OCI-LY7 (cell line): Measurements from ENCODE around the gene SRCIN1.

ENCODE experiments used
- CTCF ChIP-seq: fragments of 200-600 bp; sonication (generic); conservative IDR thresholded peaks from 2 replicates; pipeline ENCODE4 v1.5.1; 2014; ENCODE audit warnings: mild to moderate bottlenecking, antibody characterized with exemption, low read length, moderate library complexity, mixed read lengths
- EZH2phosphoT487 ChIP-seq: fragments of 200-600 bp; sonication (generic); IDR thresholded peaks from 2 replicates; pipeline ENCODE4 v1.6.1; 2018; ENCODE audit warnings: low read depth, borderline replicate concordance, mild to moderate bottlenecking, mixed run types, antibody characterized with exemption, low read length, moderate library complexity, mixed read lengths

- TF ChIP-seq CTCF, result 0 out of 2 replicates have a peak, but pooled peaks have one; percentile 19
- TF ChIP-seq EZH2phosphoT487, result no peak
These were observed 3.7 kb upstream of the SRCIN1 start for GRCh38 chr17:38609280-38610031.
